ENCODE data around the gene NOS3. TPM values are rescaled to one million over a fixed set of nuclear protein-coding genes. Genes with fewer than 3 reads are reported as not detected.

NOS3 gene
- total RNA-seq, 2 experiments from 2014 or later: 5.4 to 6.2 TPM

DNA sequence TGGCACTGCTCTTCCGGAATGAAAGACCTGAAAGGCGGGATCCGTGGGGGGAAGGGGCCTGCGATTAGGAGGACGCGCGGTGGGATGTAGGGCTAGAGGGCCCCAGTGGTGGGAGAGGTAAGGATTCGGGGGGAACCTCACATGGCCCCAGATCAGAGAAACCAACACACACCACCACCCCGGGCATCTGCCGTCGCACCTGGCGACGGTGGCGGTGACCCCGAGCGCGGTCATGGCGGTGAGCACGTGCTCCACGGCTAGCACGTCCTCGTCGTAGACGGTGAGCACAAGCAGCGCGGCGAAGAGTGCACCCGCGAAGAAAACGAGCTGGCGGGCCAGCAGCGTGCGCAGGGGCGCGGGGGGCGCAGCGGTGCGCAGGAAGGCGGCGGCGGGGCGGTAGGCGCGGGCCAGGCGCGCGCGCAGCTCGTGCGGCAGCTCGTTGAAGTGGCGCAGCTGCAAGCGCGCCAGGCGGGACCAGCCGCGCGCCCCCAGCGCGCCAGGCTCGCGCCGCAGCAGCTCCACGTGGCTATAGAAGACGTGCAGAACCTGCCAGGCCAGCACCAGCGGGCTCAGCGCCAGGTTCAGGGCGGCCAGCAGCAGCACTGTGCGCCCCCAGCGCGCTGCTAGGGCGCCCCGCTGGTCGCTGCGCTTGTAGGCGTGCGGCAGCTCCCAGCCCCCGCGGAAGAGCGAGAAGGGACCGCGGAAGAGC, 27.8 kb downstream of the NOS3 start:
- peak; percentile 68 for DNase-seq
- TF ChIP-seq, protein P1, sequence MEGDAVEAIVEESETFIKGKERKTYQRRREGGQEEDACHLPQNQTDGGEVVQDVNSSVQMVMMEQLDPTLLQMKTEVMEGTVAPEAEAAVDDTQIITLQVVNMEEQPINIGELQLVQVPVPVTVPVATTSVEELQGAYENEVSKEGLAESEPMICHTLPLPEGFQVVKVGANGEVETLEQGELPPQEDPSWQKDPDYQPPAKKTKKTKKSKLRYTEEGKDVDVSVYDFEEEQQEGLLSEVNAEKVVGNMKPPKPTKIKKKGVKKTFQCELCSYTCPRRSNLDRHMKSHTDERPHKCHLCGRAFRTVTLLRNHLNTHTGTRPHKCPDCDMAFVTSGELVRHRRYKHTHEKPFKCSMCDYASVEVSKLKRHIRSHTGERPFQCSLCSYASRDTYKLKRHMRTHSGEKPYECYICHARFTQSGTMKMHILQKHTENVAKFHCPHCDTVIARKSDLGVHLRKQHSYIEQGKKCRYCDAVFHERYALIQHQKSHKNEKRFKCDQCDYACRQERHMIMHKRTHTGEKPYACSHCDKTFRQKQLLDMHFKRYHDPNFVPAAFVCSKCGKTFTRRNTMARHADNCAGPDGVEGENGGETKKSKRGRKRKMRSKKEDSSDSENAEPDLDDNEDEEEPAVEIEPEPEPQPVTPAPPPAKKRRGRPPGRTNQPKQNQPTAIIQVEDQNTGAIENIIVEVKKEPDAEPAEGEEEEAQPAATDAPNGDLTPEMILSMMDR (IDR thresholded peaks at IDR 0.05): peak; percentile 68
- no peaks in the 10 kb centered on the region for H3K9me3 Mint-ChIP-seq
- peaks cover 49% of the 10 kb centered on the region for H3K4me1 Mint-ChIP-seq (ENCODE audit: low read depth)
- CTCF ChIA-PET: interaction anchor here (0.6 to 8.6 kb wide), 31 partner anchors 10 to 504 kb away, joined by 3 to 73 read pairs (median 4); partner anchors contain the start of genes ABCB8, CDK5 and GIMAP7
- H3K36me3 Mint-ChIP-seq (ENCODE audit: low read depth): peaks cover 14% of the 10 kb centered on the region
- H3K27ac Mint-ChIP-seq: peak overlapping the region; percentile 76
- intact Hi-C loops (cut with micrococcal nuclease): no loop called here
- POLR2A ChIA-PET: interaction anchor here (0.6 to 3.5 kb wide), 8 partner anchors 10 to 487 kb away, joined by 3 to 20 read pairs (median 3); partner anchors contain the start of genes ABCB8 and ABCF2
- H3K27me3 Mint-ChIP-seq: peaks cover 10% of the 10 kb centered on the region
- ATAC-seq: peak; percentile 40
- H3K4me3 Mint-ChIP-seq: peak overlapping the region; percentile 79

DNA sequence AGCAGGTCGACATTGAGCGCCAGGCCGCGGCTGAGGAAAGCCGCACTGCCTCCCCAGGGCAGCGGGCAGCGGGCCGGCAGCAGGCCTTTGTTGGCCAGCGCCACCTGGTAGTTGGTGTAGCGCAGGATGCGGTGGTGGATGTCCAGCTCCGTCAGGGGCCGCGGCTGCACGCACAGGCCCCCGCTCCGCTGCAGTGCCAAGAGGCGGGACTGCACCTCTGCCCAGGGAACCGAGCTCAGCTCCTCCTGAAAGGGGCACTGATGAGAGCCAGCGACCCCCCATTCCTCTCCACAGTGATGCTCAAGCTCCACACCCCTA, 28.3 kb downstream of the NOS3 start:
- peaks cover 10% of the 10 kb centered on the region for H3K27me3 Mint-ChIP-seq
- peak overlapping the region; percentile 79 for H3K4me3 Mint-ChIP-seq
- H3K9me3 Mint-ChIP-seq: no peaks in the 10 kb centered on the region
- POLR2A ChIA-PET: interaction anchor here (0.7 to 3.5 kb wide), 6 partner anchors 9 to 280 kb away, joined by 3 to 20 read pairs (median 3); partner anchors contain the start of genes ABCB8 and ABCF2
- H3K27ac Mint-ChIP-seq: peak overlapping the region; percentile 76
- no peak for DNase-seq
- TF ChIP-seq, protein P1 (IDR thresholded peaks at IDR 0.05): no peak
- no peak for ATAC-seq
- CTCF ChIA-PET: interaction anchor here (0.6 to 8.6 kb wide), 26 partner anchors 10 to 504 kb away, joined by 3 to 73 read pairs (median 5); partner anchors contain the start of genes ABCB8 and GIMAP7
- H3K36me3 Mint-ChIP-seq (ENCODE audit: low read depth): peaks cover 10% of the 10 kb centered on the region
- intact Hi-C loops (cut with micrococcal nuclease): no loop called here
- peaks cover 44% of the 10 kb centered on the region for H3K4me1 Mint-ChIP-seq (ENCODE audit: low read depth)

GRCh38 chr7:151020231-151020630, 29.4 kb downstream of the NOS3 start:
- no peak overlapping the region for H3K4me3 Mint-ChIP-seq
- TF ChIP-seq, protein P1 (IDR thresholded peaks at IDR 0.05): no peak
- POLR2A ChIA-PET: interaction anchor here (0.5 to 3.5 kb wide), 5 partner anchors 8 to 111 kb away, joined by 3 to 20 read pairs (median 3); partner anchors contain the start of gene ABCB8
- H3K36me3 Mint-ChIP-seq (ENCODE audit: low read depth): peaks cover 3% of the 10 kb centered on the region
- H3K9me3 Mint-ChIP-seq: no peaks in the 10 kb centered on the region
- peaks cover 34% of the 10 kb centered on the region for H3K4me1 Mint-ChIP-seq (ENCODE audit: low read depth)
- peaks cover 10% of the 10 kb centered on the region for H3K27me3 Mint-ChIP-seq
- intact Hi-C loops (cut with micrococcal nuclease): no loop called here
- no peak for DNase-seq
- H3K27ac Mint-ChIP-seq: no peak overlapping the region
- no peak for ATAC-seq
- CTCF ChIA-PET: interaction anchor here (2.7 to 8.6 kb wide), 4 partner anchors 9 to 122 kb away, joined by 15 to 73 read pairs (median 23); partner anchors contain the start of gene ABCB8

DNA sequence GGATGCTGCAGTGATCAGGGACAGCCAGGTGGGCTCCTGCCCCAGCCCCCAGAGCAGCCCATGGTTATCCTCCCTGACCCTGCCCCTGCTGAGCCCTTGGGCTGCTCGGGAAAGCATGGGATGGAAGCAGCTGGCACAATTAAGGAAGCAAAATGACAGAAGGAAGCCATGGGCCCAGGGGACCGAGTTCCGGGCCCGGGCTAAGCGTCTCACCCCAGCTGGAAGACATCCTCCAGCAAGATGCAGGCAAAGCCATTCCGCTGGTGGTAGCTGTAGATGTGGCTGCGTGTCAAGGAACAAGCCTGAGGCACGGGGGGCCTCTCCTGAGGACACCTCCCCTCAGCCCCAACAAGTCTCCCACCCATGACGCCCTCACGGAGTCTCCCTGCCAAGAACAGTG, 32.4 kb downstream of the NOS3 start:
- H3K27ac Mint-ChIP-seq: no peak overlapping the region
- intact Hi-C loops (cut with micrococcal nuclease): no loop called here

More for the DNA sequence above, 32.4 kb downstream of the NOS3 start:
- no peak for DNase-seq
- Mint-ChIP-seq H3K9me3 (no peaks in the 10 kb centered on the region), H3K36me3 (ENCODE audit: low read depth) (no peaks in the 10 kb centered on the region), H3K4me3 (no peak overlapping the region), H3K4me1 (ENCODE audit: low read depth) (peaks cover 17% of the 10 kb centered on the region), H3K27me3 (peaks cover 9% of the 10 kb centered on the region)
- TF ChIP-seq, protein P1 (IDR thresholded peaks at IDR 0.05): no peak
- ChIA-PET POLR2A (no interaction called here), CTCF (interaction anchor here (2.0 kb wide), 1 partner anchor 12 kb away, joined by 6 read pairs; no protein-coding TSS in a partner anchor)
- no peak for ATAC-seq
